ENCODE data around the gene TTC9C.
"Not testable (repeated sequence)": the region's sequence is repeated elsewhere in the genome, so short reads cannot be mapped to it uniquely, and the experiment has no call there.

Gene TTC9C

GRCh38 chr11:62747475-62748160 lies 19.3 kb downstream of the TTC9C start:
- H4K8ac ChIP-seq (ENCODE audit: low read depth, low read length), result no peak overlapping the region
- H3K79me2 ChIP-seq (ENCODE audit: control insufficient read depth, insufficient read depth, low read length, poor library complexity), result no peaks in the 10 kb centered on the region
- no peak overlapping the region for H2BK5ac ChIP-seq (ENCODE audit: low read depth, low read length, poor library complexity)
- H3K36me3 ChIP-seq (ENCODE audit: control insufficient read depth in 1 of 2, insufficient read depth in 2 of 2, low read length in 2 of 2), result peaks cover 0 to 2% of the 10 kb centered on the region in 2 experiments
- no peak overlapping the region for H3K14ac ChIP-seq (ENCODE audit: low read length)
- H3K4me1 ChIP-seq (ENCODE audit: control insufficient read depth in 1 of 2, insufficient read depth in 2 of 2, low read length in 2 of 2), result peaks cover 4% of the 10 kb centered on the region in 2 experiments
- no peak for DNase-seq
- H3K4me3 ChIP-seq (ENCODE audit: low read depth, low read length), result no peak overlapping the region
- H2BK12ac ChIP-seq (ENCODE audit: low read length), result no peak overlapping the region
- no peak overlapping the region for H3K4me2 ChIP-seq (ENCODE audit: low read length)
- no peak overlapping the region for H3K9ac ChIP-seq (ENCODE audit: low read length)
- H3K79me1 ChIP-seq (ENCODE audit: low read length), result no peaks in the 10 kb centered on the region
- H3K27me3 ChIP-seq (ENCODE audit: insufficient read depth, low read length), result no peaks in the 10 kb centered on the region
- no peak overlapping the region for H2AK5ac ChIP-seq (ENCODE audit: low read length)
- no peaks in the 10 kb centered on the region for H3K9me3 ChIP-seq (ENCODE audit: insufficient read depth, low read depth, low read length)
- WGBS (ENCODE audit: extremely low coverage, insufficient coverage, insufficient read length), result no CpG with 5 or more reads among the region's 9 CpGs
- no peak overlapping the region for H3K23ac ChIP-seq (ENCODE audit: low read length)
- H3K4ac ChIP-seq (ENCODE audit: low read depth, low read length), result no peak overlapping the region
- no peak overlapping the region for H3K27ac ChIP-seq (ENCODE audit: low read depth, low read length)
- no peak overlapping the region for H4K91ac ChIP-seq (ENCODE audit: low read depth, low read length)
- no peak overlapping the region for H2BK120ac ChIP-seq (ENCODE audit: insufficient read depth, low read length, poor library complexity)
- no peak overlapping the region for H2AFZ ChIP-seq (ENCODE audit: insufficient read depth, low read length, poor library complexity)
- H3K18ac ChIP-seq (ENCODE audit: low read length), result no peak overlapping the region
- H4K12ac ChIP-seq (ENCODE audit: low read depth, low read length), result no peak overlapping the region

- H2BK120ac ChIP-seq (ENCODE audit: insufficient read depth, low read length, poor library complexity); H3K4me3 ChIP-seq (ENCODE audit: low read depth, low read length); H3K4ac ChIP-seq (ENCODE audit: low read depth, low read length); H4K8ac ChIP-seq (ENCODE audit: low read depth, low read length); H3K9ac ChIP-seq (ENCODE audit: low read length); H4K12ac ChIP-seq (ENCODE audit: low read depth, low read length); H2AFZ ChIP-seq (ENCODE audit: insufficient read depth, low read length, poor library complexity); H3K79me2 ChIP-seq (ENCODE audit: control insufficient read depth, insufficient read depth, low read length, poor library complexity); H3K27me3 ChIP-seq (ENCODE audit: insufficient read depth, low read length); H3K18ac ChIP-seq (ENCODE audit: low read length); H2AK5ac ChIP-seq (ENCODE audit: low read length); H3K27ac ChIP-seq (ENCODE audit: low read depth, low read length); H3K36me3 ChIP-seq (ENCODE audit: control insufficient read depth in 1 of 2, insufficient read depth in 2 of 2, low read length in 2 of 2); H2BK5ac ChIP-seq (ENCODE audit: low read depth, low read length, poor library complexity); H3K9me3 ChIP-seq (ENCODE audit: insufficient read depth, low read depth, low read length); H3K14ac ChIP-seq (ENCODE audit: low read length); H3K4me2 ChIP-seq (ENCODE audit: low read length); H3K23ac ChIP-seq (ENCODE audit: low read length); H4K91ac ChIP-seq (ENCODE audit: low read depth, low read length); H2BK12ac ChIP-seq (ENCODE audit: low read length): not testable (repeated sequence)
- Histone ChIP-seq H3K79me1 (ENCODE audit: low read length) (peaks cover 11% of the 10 kb centered on the region), H3K4me1 (ENCODE audit: control insufficient read depth in 1 of 2, insufficient read depth in 2 of 2, low read length in 2 of 2) (peaks cover 12 to 18% of the 10 kb centered on the region in 2 experiments)
- WGBS (ENCODE audit: extremely low coverage, insufficient coverage, insufficient read length), result no CpG with 5 or more reads among the region's 5 CpGs
- DNase-seq, result peak; percentile 71 to 79
Measured at GRCh38 chr11:62749931-62750330, 21.6 kb downstream of the TTC9C start.

- no peak overlapping the region for H2AFZ ChIP-seq (ENCODE audit: insufficient read depth, low read length, poor library complexity)
- H3K4me3 ChIP-seq (ENCODE audit: low read depth, low read length), result no peak overlapping the region
- H3K79me2 ChIP-seq (ENCODE audit: control insufficient read depth, insufficient read depth, low read length, poor library complexity), result peaks cover 5% of the 10 kb centered on the region
- H3K27ac ChIP-seq (ENCODE audit: low read depth, low read length), result no peak overlapping the region
- H3K79me1 ChIP-seq (ENCODE audit: low read length), result peaks cover 11% of the 10 kb centered on the region
- H4K91ac ChIP-seq (ENCODE audit: low read depth, low read length), result peak overlapping the region; percentile 21
- peaks cover 0 to 2% of the 10 kb centered on the region in 2 experiments for H3K36me3 ChIP-seq (ENCODE audit: control insufficient read depth in 1 of 2, insufficient read depth in 2 of 2, low read length in 2 of 2)
- H3K14ac ChIP-seq (ENCODE audit: low read length), result no peak overlapping the region
- H2BK120ac ChIP-seq (ENCODE audit: insufficient read depth, low read length, poor library complexity), result no peak overlapping the region
- no peak overlapping the region for H3K4ac ChIP-seq (ENCODE audit: low read depth, low read length)
- DNase-seq, result peak; percentile 89 to 90
- no peak overlapping the region for H2BK12ac ChIP-seq (ENCODE audit: low read length)
- no CpG with 5 or more reads among the region's 14 CpGs for WGBS (ENCODE audit: extremely low coverage, insufficient coverage, insufficient read length)
- no peak overlapping the region for H2BK5ac ChIP-seq (ENCODE audit: low read depth, low read length, poor library complexity)
- no peaks in the 10 kb centered on the region for H3K27me3 ChIP-seq (ENCODE audit: insufficient read depth, low read length)
- no peak overlapping the region for H2AK5ac ChIP-seq (ENCODE audit: low read length)
- H3K18ac ChIP-seq (ENCODE audit: low read length), result no peak overlapping the region
- H3K9ac ChIP-seq (ENCODE audit: low read length), result no peak overlapping the region
- no peak overlapping the region for H4K12ac ChIP-seq (ENCODE audit: low read depth, low read length)
- H3K4me2 ChIP-seq (ENCODE audit: low read length), result no peak overlapping the region
- H3K9me3 ChIP-seq (ENCODE audit: insufficient read depth, low read depth, low read length), result no peaks in the 10 kb centered on the region
- peaks cover 12 to 18% of the 10 kb centered on the region in 2 experiments for H3K4me1 ChIP-seq (ENCODE audit: control insufficient read depth in 1 of 2, insufficient read depth in 2 of 2, low read length in 2 of 2)
- no peak overlapping the region for H4K8ac ChIP-seq (ENCODE audit: low read depth, low read length)
- H3K23ac ChIP-seq (ENCODE audit: low read length), result no peak overlapping the region
Measured at GRCh38 chr11:62752177-62752785, 24.0 kb downstream of the TTC9C start.

- peak overlapping the region; percentile 65 for H3K14ac ChIP-seq (ENCODE audit: low read length)
- H3K23ac ChIP-seq (ENCODE audit: low read length), result no peak overlapping the region
- peak overlapping the region; percentile 52 for H2BK120ac ChIP-seq (ENCODE audit: insufficient read depth, low read length, poor library complexity)
- peak overlapping the region; percentile 70 for H2AK5ac ChIP-seq (ENCODE audit: low read length)
- H2BK12ac ChIP-seq (ENCODE audit: low read length), result no peak overlapping the region
- peak overlapping the region; percentile 24 for H2BK5ac ChIP-seq (ENCODE audit: low read depth, low read length, poor library complexity)
- peak overlapping the region; percentile 44 for H3K18ac ChIP-seq (ENCODE audit: low read length)
- peaks cover 0 to 2% of the 10 kb centered on the region in 2 experiments for H3K36me3 ChIP-seq (ENCODE audit: control insufficient read depth in 1 of 2, insufficient read depth in 2 of 2, low read length in 2 of 2)
- peak overlapping the region; percentile 79 for H4K91ac ChIP-seq (ENCODE audit: low read depth, low read length)
- peak overlapping the region; percentile 73 for H4K12ac ChIP-seq (ENCODE audit: low read depth, low read length)
- WGBS (ENCODE audit: extremely low coverage, insufficient coverage, insufficient read length), result no CpG with 5 or more reads among the region's 15 CpGs
- no peaks in the 10 kb centered on the region for H3K9me3 ChIP-seq (ENCODE audit: insufficient read depth, low read depth, low read length)
- peak overlapping the region; percentile 31 for H3K4me2 ChIP-seq (ENCODE audit: low read length)
- no peak overlapping the region for H3K4me3 ChIP-seq (ENCODE audit: low read depth, low read length)
- H3K9ac ChIP-seq (ENCODE audit: low read length), result no peak overlapping the region
- peaks cover 5% of the 10 kb centered on the region for H3K79me2 ChIP-seq (ENCODE audit: control insufficient read depth, insufficient read depth, low read length, poor library complexity)
- H3K4ac ChIP-seq (ENCODE audit: low read depth, low read length), result peak overlapping the region; percentile 73
- H3K27me3 ChIP-seq (ENCODE audit: insufficient read depth, low read length), result no peaks in the 10 kb centered on the region
- DNase-seq, result peak; percentile 38 to 61
- peaks cover 11% of the 10 kb centered on the region for H3K79me1 ChIP-seq (ENCODE audit: low read length)
- H3K4me1 ChIP-seq (ENCODE audit: control insufficient read depth in 1 of 2, insufficient read depth in 2 of 2, low read length in 2 of 2), result peaks cover 12 to 18% of the 10 kb centered on the region in 2 experiments
- peak overlapping the region; percentile 12 for H3K27ac ChIP-seq (ENCODE audit: low read depth, low read length)
- H4K8ac ChIP-seq (ENCODE audit: low read depth, low read length), result peak overlapping the region; percentile 86
- peak overlapping the region; percentile 37 for H2AFZ ChIP-seq (ENCODE audit: insufficient read depth, low read length, poor library complexity)
Measured at GRCh38 chr11:62752994-62753735, 24.9 kb downstream of the TTC9C start.
